OCI-LY3 (cell line): ENCODE data around the gene NFIB.

ENCODE experiments used
- CTCF ChIP-seq: fragments of 200-600, 300-600 bp; sonication (generic); IDR thresholded peaks from 2 replicates; pipeline ENCODE4 v1.5.1; 2014; ENCODE audit warnings: antibody characterized with exemption, low read length, low read depth
- EZH2phosphoT487 ChIP-seq: fragments of 200-600 bp; shearing (Covaris generic); IDR thresholded peaks from 2 replicates; pipeline ENCODE4 v1.6.1; 2018; ENCODE audit warnings: antibody characterized with exemption, mixed run types, low read depth

GRCh38 chr9:14156046-14156445 lies 157.9 kb downstream of the NFIB start:
- TF ChIP-seq CTCF (no peak), EZH2phosphoT487 (no peak)
